Adrenal gland (tissue), 5 donors: ENCODE measurements around the gene ECSCR.
"Not testable (repeated sequence)": the region's sequence is repeated elsewhere in the genome, so short reads cannot be mapped to it uniquely, and the experiment has no call there.

Experiments
- POLR2A ChIP-seq, 2 donors: fragments of 450-650 bp; IDR thresholded peaks; one replicate each; pipeline ENCODE4 v1.6.1; 2017; ENCODE audit warnings: antibody characterized with exemption in 2 of 2, mild to moderate bottlenecking in 2 of 2, moderate library complexity in 1 of 2
- TF ChIP-seq, protein P1 (sequence below), 6 experiments: fragments of 450-650 bp in 4 of 6; fragments of 200-600 bp in 2 of 6; sonication (generic) in 1 of 6; IDR thresholded peaks; 1 replicate in 5 of 6; 2 replicates in 1 of 6; pipeline versions ENCODE4 v1.5.1 to v1.8.0; 2016 to 2021; ENCODE audit warnings: antibody characterized with exemption in 6 of 6, mild to moderate bottlenecking in 2 of 6, moderate library complexity in 1 of 6
- donor health status: DM: no; HTN: no; CAD: no.

DNA sequence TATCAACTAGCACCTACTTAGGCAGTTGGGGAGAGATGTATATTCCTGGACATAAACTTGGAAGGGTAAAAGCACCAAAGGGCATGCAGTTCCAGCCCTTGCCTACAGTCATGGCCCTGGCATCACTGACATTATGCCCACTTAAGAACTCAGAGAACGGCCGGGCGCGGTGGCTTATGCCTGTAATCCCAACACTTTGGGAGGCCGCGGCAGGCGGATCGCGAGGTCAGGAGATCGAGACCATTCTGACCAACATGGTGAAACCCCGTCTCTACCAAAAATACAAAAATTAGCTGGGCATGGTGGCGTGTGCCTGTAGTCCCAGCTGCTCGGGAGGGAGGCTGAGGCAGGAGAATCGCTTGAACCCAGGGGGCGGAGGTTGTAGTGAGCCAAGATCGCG, 22.1 kb downstream of the ECSCR start:
- TF ChIP-seq, protein P1, sequence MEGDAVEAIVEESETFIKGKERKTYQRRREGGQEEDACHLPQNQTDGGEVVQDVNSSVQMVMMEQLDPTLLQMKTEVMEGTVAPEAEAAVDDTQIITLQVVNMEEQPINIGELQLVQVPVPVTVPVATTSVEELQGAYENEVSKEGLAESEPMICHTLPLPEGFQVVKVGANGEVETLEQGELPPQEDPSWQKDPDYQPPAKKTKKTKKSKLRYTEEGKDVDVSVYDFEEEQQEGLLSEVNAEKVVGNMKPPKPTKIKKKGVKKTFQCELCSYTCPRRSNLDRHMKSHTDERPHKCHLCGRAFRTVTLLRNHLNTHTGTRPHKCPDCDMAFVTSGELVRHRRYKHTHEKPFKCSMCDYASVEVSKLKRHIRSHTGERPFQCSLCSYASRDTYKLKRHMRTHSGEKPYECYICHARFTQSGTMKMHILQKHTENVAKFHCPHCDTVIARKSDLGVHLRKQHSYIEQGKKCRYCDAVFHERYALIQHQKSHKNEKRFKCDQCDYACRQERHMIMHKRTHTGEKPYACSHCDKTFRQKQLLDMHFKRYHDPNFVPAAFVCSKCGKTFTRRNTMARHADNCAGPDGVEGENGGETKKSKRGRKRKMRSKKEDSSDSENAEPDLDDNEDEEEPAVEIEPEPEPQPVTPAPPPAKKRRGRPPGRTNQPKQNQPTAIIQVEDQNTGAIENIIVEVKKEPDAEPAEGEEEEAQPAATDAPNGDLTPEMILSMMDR (IDR thresholded peaks at IDR 0.05): not testable (repeated sequence)
- TF ChIP-seq POLR2A (IDR thresholded peaks at IDR 0.05): not testable (repeated sequence)
